Skeletal muscle tissue (tissue), 1 donor: ENCODE results near the gene CCN5. TPM values are rescaled to one million over a fixed set of nuclear protein-coding genes. Genes with fewer than 3 reads are reported as not detected.

Experiments
- total RNA-seq: library from RNA; depleted of rRNA; stranded (reverse); fragments of >200 nt; gene quantifications from one replicate; pipeline ENCODE4 v1.2.3, GENCODE V29; 2014

Gene CCN5
- total RNA-seq, 1 donor from 2014 or later: not detected

Other genes starting within 250 kb of the CCN5 start
- gene TTPAL, start 239.5 kb upstream of the CCN5 start, total RNA-seq: 3.1 TPM
- 44.9 TPM for gene SERINC3, start 193.3 kb upstream of the CCN5 start, total RNA-seq
- 37.1 TPM for gene PKIG, start 132.8 kb upstream of the CCN5 start, total RNA-seq
- gene ADA, start 63.7 kb upstream of the CCN5 start, total RNA-seq: 3.7 TPM
- under 0.01 TPM for gene KCNK15, start 30.5 kb downstream of the CCN5 start, total RNA-seq
- gene RIMS4, start 95.2 kb downstream of the CCN5 start, total RNA-seq: 3.1 TPM
- gene YWHAB, start 170.3 kb downstream of the CCN5 start, total RNA-seq: 51.7 TPM
- gene PABPC1L, start 194.7 kb downstream of the CCN5 start, total RNA-seq: 1.0 TPM
- gene TOMM34, start 245.0 kb downstream of the CCN5 start, total RNA-seq: 4.2 TPM